Measurements from ENCODE around the gene GIGYF1.

The GIGYF1 gene

GRCh38 chr7:100683659-100684533 is 10.2 kb downstream of the GIGYF1 start:
- Histone ChIP-seq H3K36me3 (ENCODE audit: insufficient read depth, low read length) (peaks cover 5% of the 10 kb centered on the region; the same call in 1 of the 2 replicates), H3K79me2 (ENCODE audit: control insufficient read depth, insufficient read depth, low read length, unreplicated experiment) (peaks cover 8% of the 10 kb centered on the region), H3K4me3 (ENCODE audit: low read depth, low read length) (no peak overlapping the region), H3K27me3 (ENCODE audit: insufficient read depth, low read length) (no peaks in the 10 kb centered on the region), H3K4me1 (ENCODE audit: control insufficient read depth, insufficient read depth, low read length, unreplicated experiment) (peaks cover 29% of the 10 kb centered on the region), H3K27ac (ENCODE audit: low read depth, low read length) (no peak overlapping the region), H2AFZ (ENCODE audit: low read length, unreplicated experiment) (no peak overlapping the region)

GRCh38 chr7:100682991-100683658 is 10.9 kb downstream of the GIGYF1 start:
- Histone ChIP-seq H3K79me2 (ENCODE audit: control insufficient read depth, insufficient read depth, low read length, unreplicated experiment) (peaks cover under 1% of the 10 kb centered on the region), H3K4me3 (ENCODE audit: low read depth, low read length) (no peak overlapping the region), H3K4me1 (ENCODE audit: control insufficient read depth, insufficient read depth, low read length, unreplicated experiment) (peaks cover 24% of the 10 kb centered on the region), H3K36me3 (ENCODE audit: insufficient read depth, low read length) (peaks cover 5% of the 10 kb centered on the region; the same call in 1 of the 2 replicates), H2AFZ (ENCODE audit: low read length, unreplicated experiment) (no peak overlapping the region), H3K27ac (ENCODE audit: low read depth, low read length) (no peak overlapping the region), H3K27me3 (ENCODE audit: insufficient read depth, low read length) (no peaks in the 10 kb centered on the region)

- H2AFZ ChIP-seq (ENCODE audit: low read length, unreplicated experiment) = no peak overlapping the region
- H3K27ac ChIP-seq (ENCODE audit: low read depth, low read length) = no peak overlapping the region
- no peaks in the 10 kb centered on the region for H3K27me3 ChIP-seq (ENCODE audit: insufficient read depth, low read length)
- peaks cover 5% of the 10 kb centered on the region; the same call in 1 of the 2 replicates for H3K36me3 ChIP-seq (ENCODE audit: insufficient read depth, low read length)
- H3K4me1 ChIP-seq (ENCODE audit: control insufficient read depth, insufficient read depth, low read length, unreplicated experiment) = peaks cover 20% of the 10 kb centered on the region
- no peak overlapping the region for H3K4me3 ChIP-seq (ENCODE audit: low read depth, low read length)
- peaks cover 3% of the 10 kb centered on the region for H3K79me2 ChIP-seq (ENCODE audit: control insufficient read depth, insufficient read depth, low read length, unreplicated experiment)
Observed at GRCh38 chr7:100682228-100682741, 11.8 kb downstream of the GIGYF1 start.

- H3K36me3 ChIP-seq (ENCODE audit: insufficient read depth, low read length) = peaks cover 5% of the 10 kb centered on the region; the same call in 1 of the 2 replicates
- H2AFZ ChIP-seq (ENCODE audit: low read length, unreplicated experiment) = no peak overlapping the region
- no peaks in the 10 kb centered on the region for H3K27me3 ChIP-seq (ENCODE audit: insufficient read depth, low read length)
- no peak overlapping the region for H3K27ac ChIP-seq (ENCODE audit: low read depth, low read length)
- H3K4me1 ChIP-seq (ENCODE audit: control insufficient read depth, insufficient read depth, low read length, unreplicated experiment) = peaks cover 20% of the 10 kb centered on the region
- H3K4me3 ChIP-seq (ENCODE audit: low read depth, low read length) = no peak overlapping the region
- peaks cover 6% of the 10 kb centered on the region for H3K79me2 ChIP-seq (ENCODE audit: control insufficient read depth, insufficient read depth, low read length, unreplicated experiment)
Observed at GRCh38 chr7:100681491-100682227, 12.4 kb downstream of the GIGYF1 start.

GRCh38 chr7:100680576-100681271 is 13.3 kb downstream of the GIGYF1 start:
- Histone ChIP-seq H2AFZ (ENCODE audit: low read length, unreplicated experiment) (no peak overlapping the region), H3K4me1 (ENCODE audit: control insufficient read depth, insufficient read depth, low read length, unreplicated experiment) (peaks cover 23% of the 10 kb centered on the region), H3K27me3 (ENCODE audit: insufficient read depth, low read length) (no peaks in the 10 kb centered on the region), H3K4me3 (ENCODE audit: low read depth, low read length) (no peak overlapping the region), H3K27ac (ENCODE audit: low read depth, low read length) (no peak overlapping the region), H3K36me3 (ENCODE audit: insufficient read depth, low read length) (peaks cover 5% of the 10 kb centered on the region; the same call in 1 of the 2 replicates), H3K79me2 (ENCODE audit: control insufficient read depth, insufficient read depth, low read length, unreplicated experiment) (peaks cover 15% of the 10 kb centered on the region)

GRCh38 chr7:100679927-100680575 is 14.0 kb downstream of the GIGYF1 start:
- H3K4me1 ChIP-seq (ENCODE audit: control insufficient read depth, insufficient read depth, low read length, unreplicated experiment) = peaks cover 23% of the 10 kb centered on the region
- no peaks in the 10 kb centered on the region for H3K27me3 ChIP-seq (ENCODE audit: insufficient read depth, low read length)
- H3K36me3 ChIP-seq (ENCODE audit: insufficient read depth, low read length) = peaks cover 5% of the 10 kb centered on the region; the same call in 1 of the 2 replicates
- H3K27ac ChIP-seq (ENCODE audit: low read depth, low read length) = no peak overlapping the region
- no peak overlapping the region for H2AFZ ChIP-seq (ENCODE audit: low read length, unreplicated experiment)
- no peak overlapping the region for H3K4me3 ChIP-seq (ENCODE audit: low read depth, low read length)
- peaks cover 20% of the 10 kb centered on the region for H3K79me2 ChIP-seq (ENCODE audit: control insufficient read depth, insufficient read depth, low read length, unreplicated experiment)

GRCh38 chr7:100679129-100679926 is 14.7 kb downstream of the GIGYF1 start:
- H3K4me3 ChIP-seq (ENCODE audit: low read depth, low read length) = no peak overlapping the region
- H3K79me2 ChIP-seq (ENCODE audit: control insufficient read depth, insufficient read depth, low read length, unreplicated experiment) = peaks cover 27% of the 10 kb centered on the region
- H2AFZ ChIP-seq (ENCODE audit: low read length, unreplicated experiment) = no peak overlapping the region
- H3K27me3 ChIP-seq (ENCODE audit: insufficient read depth, low read length) = no peaks in the 10 kb centered on the region
- no peak overlapping the region for H3K27ac ChIP-seq (ENCODE audit: low read depth, low read length)
- H3K36me3 ChIP-seq (ENCODE audit: insufficient read depth, low read length) = peaks cover 5% of the 10 kb centered on the region; the same call in 1 of the 2 replicates
- H3K4me1 ChIP-seq (ENCODE audit: control insufficient read depth, insufficient read depth, low read length, unreplicated experiment) = peaks cover 23% of the 10 kb centered on the region

- Histone ChIP-seq H3K27me3 (ENCODE audit: insufficient read depth, low read length) (no peaks in the 10 kb centered on the region), H3K79me2 (ENCODE audit: control insufficient read depth, insufficient read depth, low read length, unreplicated experiment) (peaks cover 34% of the 10 kb centered on the region), H3K27ac (ENCODE audit: low read depth, low read length) (no peak overlapping the region), H3K4me3 (ENCODE audit: low read depth, low read length) (no peak overlapping the region), H3K36me3 (ENCODE audit: insufficient read depth, low read length) (peaks cover 5% of the 10 kb centered on the region; the same call in 1 of the 2 replicates), H3K4me1 (ENCODE audit: control insufficient read depth, insufficient read depth, low read length, unreplicated experiment) (peaks cover 23% of the 10 kb centered on the region), H2AFZ (ENCODE audit: low read length, unreplicated experiment) (no peak overlapping the region)
Observed at GRCh38 chr7:100678291-100678984, 15.6 kb downstream of the GIGYF1 start.

Data from ACC112 (cell line).